NCI-H128 (cell line): ENCODE results near the gene TMEM132D.

Experiments used
- DNase-seq: peaks from one replicate; lab custom pipeline; 2025; ENCODE audit not compliant: unreplicated experiment; lab: John Stamatoyannopoulos, UW

TMEM132D gene

DNA sequence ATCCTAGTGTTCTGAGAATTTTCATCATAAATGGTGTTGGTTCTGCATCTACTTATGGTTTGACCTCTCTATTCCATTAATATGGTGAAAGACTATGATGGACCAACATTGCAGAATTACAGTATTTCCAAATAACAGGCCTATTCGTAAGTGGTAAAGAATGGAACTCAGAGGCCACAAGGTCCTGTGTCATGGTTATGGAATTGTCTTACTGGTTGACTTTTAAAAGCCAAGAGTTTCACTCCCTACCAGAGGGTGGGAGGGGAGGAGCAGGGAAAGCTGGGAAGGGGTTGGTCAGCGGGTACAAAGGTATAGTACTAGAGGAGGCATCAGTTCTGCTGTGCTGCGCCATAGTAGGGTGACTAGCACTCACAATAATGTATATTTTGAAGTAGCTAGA lies 153.4 kb downstream of the TMEM132D start:
- no peak for DNase-seq

DNA sequence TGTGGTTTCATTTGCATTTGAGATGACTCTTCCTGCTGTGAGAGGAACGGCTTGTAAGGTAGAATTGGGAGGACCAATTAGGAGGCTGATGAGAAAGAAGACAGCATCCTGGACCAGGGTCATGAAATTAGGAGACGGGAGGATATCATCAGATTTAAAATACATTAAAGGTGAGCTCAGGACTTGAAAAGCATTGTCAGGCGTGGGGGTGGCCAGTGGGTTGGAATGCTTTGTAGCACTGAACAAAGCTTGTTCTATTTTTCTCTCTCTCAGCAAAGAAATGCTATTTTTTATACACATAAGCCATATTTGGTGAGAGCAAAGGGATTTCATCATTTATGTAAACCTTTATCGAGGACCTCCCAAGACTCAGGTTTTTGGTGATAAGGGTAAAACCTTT lies 157.5 kb downstream of the TMEM132D start:
- DNase-seq: no peak

DNA sequence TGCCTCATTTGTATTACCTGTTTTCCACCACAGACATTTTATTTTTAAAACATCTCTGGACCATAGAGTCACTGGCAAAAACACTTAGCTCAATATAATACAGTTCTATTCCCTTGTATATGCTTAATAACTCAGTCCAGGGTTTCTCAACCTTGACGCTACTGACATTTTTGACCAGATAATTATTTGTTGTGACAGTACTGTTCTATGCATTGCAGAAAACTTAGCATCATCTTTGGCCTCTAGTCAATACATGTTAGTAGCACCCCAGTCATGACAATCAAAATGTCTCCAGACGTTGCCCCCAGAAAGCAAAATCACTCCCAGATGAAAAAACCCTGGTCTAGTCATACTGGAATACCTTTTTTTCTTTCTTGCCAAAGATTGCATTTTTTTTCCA lies 174.7 kb downstream of the TMEM132D start:
- no peak for DNase-seq

DNA sequence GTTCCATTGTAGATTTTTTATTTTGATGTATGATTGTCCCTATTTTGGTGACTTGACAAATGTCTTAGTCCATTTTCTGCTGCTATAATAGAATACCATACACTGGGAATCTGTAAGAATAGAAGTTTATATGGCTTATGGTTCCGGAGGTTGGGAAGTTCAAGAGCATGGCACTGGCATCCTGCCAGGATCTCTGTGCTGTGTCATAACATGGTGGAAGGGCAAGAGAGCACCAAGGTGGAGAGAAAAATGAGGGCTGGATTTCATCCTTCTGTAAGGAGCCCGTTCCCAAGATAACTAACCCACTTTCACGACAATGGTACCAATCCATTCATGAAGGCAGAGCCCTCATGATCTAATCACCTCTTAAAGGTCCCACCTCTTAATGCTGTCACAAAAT lies 176.7 kb downstream of the TMEM132D start:
- no peak for DNase-seq

DNA sequence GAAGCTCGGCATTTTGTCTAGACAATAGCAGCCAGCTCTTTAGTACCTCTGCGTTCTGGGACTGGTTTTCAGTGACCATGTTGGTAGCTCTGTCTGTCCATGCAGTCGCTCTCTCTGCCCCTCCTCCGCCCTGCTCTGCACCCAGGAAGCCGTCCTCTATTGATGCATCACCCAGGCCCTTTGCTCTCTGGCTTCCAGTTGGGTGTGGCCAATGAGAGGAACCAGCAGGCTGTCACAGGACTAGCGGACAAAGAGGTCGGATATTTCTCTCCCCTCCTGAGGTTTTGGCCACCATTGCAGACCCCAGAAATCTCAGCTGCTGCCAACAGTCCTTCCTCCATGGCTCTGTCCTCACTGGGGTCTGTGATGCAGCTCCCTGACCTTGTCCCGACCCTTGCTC lies 180.6 kb downstream of the TMEM132D start:
- no peak for DNase-seq

DNA sequence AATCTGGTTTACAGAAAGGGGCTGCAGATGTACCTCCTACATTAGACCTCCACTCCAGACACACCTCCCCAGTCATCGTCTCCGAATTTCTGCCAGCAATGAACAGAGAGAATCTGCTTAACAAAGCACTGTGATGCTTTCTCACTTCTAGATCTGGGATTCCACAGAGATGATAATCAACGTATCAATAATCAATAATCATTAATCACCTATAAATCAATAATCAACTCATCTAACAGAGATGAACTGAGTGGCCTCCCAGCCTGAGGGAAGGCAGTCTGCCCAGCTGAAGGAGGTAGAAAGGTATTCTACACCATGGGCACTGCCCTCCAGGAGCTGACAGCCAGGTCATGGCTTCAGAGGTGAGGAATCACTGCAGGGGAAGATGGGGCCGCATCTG lies 183.2 kb downstream of the TMEM132D start:
- DNase-seq: no peak

DNA sequence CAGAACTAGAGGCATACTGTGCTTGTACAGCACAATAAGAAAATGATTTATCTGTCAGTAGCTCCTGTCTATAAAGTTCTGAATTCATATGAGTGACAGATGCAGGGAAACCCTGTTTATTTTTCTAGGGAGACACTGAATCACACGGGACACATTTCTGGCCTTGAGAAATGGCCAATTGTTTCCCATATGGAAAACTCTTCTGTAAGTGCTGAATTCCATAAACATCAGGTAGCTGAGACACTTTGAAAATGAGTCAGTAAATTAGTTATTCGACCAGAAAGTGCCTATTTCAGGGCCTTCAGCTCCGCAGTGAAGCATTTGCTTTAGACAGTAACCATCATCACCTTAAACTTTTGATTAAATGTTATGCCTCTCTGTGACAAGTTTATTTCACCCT lies 184.4 kb downstream of the TMEM132D start:
- no peak for DNase-seq

DNA sequence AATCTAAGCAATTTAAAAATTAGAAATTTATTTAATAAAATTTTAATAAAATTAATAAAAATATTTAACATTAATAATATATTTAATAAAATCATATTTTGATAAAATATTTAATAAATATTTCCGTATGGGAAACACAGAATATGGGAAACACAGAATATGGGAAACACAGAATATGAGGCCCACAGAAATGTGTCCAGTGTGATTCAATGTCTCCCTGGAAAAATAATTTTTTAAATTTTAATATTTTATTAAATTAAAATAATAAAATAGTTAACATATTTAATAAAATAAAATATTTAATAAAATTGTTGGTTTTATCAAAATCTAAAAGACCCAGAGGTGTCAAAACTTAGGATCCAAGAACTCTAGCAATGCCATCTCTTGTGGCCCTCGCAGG lies 186.4 kb downstream of the TMEM132D start:
- DNase-seq: no peak

DNA sequence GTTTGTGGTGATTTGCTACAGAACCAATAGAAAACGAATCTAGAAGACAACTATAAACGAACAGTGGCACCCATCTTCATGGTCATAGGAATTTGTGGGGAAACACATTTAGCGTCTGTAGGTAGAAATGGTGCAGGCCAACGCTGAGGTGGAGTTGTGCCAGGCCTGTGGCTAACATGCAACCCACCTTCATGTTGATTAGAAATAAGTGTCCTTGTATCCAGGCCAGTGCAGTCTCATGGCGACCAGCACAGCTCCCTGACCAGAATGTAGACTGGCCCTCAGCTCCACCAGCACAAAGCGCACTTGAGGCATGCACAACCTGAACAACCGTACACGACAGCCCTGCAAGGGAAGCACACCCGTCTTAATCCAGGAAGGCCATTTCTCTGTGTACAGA lies 187.0 kb downstream of the TMEM132D start:
- no peak for DNase-seq

DNA sequence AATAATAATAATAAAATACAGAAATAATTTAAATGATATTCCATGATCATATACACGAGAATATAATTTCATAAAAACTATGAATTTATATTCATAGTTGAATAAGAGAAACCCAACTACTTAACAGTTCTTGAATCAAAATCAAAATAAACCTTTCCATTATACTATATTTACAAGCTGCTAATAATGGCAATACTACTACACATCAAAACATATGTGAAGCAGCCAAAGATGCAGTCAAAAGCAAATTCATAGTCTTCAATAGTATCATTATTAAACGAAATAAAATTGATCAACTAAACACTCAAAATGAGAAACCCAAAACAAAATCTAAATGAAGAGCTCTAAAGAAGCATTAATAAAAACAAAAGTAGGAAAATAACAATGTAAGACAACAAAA lies 197.1 kb downstream of the TMEM132D start:
- DNase-seq: no peak

DNA sequence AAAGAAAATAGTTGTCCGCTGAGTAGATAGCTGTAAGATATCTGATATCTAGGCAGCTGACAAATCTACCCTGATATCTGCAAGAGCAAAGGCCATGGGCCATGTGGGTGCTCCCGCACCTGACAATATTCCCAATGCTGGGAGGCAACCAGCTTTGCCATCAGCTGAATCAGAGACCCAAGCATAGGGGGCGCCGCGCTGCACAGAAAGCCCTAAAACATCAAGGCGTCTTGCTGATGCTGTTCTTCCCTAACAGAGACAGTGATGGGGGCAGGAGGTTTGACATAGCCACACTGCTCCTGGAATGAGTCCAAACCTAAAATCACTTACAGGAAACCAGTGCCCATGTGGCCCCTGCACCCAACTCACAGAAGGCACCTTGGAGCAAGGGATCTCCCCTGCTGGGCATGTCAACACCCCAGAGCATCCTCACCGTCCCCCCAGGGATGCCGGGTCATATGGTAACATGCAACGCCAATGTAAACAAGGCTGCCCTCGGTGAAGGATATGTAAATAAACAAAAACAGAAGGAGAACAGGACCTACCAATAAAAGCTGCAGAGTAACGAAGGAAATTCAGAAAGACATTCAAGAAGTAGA lies 199.5 kb downstream of the TMEM132D start:
- DNase-seq: no peak

DNA sequence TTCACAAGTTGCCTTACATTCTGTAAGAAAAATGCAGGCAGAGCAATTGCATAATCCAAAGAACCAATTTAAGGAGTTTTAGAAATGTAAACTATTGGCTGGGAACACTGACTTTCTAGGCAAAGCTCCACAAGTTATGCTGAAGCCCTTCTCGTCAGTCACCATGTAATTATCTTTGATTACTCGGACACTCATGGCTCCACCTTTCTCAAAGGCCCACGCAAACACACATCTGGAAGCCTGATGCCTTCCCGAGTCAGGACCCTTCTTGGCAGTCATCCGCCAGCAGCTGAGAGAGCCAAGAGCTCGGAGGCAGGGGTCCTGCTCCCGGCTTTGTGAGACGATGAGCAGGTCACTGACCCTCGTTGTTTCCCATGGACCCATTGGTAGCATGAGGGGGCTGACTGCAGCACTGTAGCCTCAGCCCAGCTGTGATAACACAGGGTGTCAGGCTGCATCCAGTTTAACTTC lies 202.2 kb downstream of the TMEM132D start:
- DNase-seq: no peak

DNA sequence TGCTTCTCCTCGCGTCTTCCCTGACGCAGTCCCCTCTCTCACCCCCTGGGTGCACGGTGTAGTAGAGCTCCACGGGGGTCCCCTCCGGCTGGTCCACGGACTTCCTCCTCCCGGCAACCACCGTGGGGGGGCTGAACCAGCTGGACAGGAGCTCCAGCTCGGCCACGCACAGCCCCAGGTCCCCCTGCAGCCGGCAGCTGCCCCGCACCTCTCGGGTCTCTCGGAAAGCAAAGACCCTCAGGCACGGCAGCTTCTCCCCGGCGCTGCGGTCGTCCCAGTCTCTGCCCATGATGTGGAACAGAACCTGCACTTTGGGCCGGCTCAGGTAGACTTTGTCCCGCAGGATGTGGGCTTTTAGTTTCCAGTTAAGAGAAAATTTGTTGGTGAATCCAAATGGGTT lies 203.8 kb downstream of the TMEM132D start:
- no peak for DNase-seq

DNA sequence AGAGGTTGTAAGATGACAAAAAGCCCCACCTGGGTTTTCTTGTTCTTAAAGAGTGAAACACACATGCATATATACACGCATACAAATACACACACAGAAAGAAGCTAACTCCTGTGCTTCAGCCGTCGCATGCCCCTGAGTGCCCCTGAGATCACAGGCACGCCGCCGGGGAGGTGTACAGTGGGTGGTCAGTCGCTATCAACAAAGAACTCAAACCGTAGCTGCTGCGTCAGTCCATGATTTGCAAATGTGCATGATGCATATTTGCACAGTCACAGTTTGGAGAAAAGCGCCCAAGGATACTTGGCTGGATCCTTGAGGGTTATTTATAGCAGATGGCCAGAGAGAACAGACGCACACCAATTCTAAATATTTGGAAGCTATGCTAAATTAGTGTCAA lies 206.9 kb downstream of the TMEM132D start:
- DNase-seq: no peak

DNA sequence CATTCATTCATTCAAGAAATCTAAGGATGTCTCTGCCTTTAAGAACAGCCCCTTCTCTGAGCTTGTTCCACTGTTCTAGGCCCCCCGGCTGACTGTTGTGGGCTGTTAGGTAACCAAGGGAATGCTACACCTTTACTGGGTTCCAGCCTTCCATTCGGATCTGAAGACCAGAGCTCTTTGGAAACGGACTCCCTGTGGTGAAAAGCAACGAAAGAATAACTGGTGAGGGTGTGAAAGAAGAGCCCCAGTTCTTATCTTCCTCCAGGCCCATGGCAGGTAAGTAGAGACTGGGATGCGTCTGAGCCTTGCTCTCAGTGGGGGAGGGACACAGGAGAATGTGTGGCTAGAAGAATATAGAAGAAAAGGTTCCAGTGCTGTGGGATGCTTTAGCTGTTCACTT lies 207.4 kb downstream of the TMEM132D start:
- DNase-seq: no peak

DNA sequence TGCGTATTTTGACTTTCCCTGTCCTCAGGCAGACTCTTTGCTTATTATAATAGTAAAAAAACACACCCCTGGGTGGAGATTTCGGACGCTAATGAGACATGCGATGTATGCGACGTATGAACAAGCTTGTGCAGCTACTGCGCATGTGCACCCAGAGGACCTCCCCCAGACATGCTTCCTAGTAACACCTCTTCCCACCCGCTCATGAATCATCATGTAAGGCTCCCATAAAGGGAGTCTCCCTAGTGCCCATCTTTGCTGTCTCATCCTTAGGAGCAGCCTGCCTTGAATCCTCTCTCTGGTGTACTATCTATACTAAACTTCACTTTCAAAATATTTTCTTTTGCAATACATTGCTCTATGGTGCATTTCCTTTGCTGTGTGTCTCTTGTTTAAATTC lies 210.1 kb downstream of the TMEM132D start:
- DNase-seq: no peak

DNA sequence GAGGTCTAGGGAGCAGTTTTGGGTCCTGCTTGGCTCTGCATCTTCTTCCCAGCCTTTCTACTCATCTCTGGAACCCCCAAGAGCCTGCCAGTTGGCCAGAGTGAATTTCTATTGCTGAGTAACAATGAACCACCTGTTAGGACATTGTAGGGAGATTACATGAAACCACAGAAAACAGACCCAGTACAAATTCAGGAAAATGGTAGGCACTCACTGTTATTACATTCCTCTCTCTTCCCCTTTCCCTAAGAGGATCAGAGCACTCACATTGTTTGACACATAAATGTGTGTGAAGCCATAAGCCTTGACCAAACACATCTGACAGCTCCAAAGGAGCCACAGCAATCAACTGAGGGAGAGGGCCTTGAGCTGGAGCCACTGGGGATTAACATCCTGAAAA lies 216.1 kb downstream of the TMEM132D start:
- no peak for DNase-seq

DNA sequence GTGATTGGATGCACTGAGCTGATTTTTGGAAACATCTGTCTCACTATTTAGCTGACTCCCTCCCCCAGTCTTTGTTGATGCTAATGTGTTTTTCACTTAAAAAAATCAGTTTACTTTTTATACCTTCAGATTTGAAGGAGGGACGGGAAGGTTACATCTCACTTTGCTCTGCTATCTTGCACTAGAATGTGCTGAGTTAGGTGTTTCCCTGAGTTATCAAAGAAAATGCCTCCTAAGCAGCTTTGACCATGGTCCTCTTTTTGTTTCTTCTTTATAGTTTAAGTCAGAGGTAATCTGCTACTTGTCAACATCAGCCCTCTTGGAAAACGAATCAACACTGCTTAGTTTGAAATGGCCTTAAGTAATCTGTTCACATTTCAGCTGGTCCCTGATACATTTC lies 222.0 kb downstream of the TMEM132D start:
- DNase-seq: no peak

DNA sequence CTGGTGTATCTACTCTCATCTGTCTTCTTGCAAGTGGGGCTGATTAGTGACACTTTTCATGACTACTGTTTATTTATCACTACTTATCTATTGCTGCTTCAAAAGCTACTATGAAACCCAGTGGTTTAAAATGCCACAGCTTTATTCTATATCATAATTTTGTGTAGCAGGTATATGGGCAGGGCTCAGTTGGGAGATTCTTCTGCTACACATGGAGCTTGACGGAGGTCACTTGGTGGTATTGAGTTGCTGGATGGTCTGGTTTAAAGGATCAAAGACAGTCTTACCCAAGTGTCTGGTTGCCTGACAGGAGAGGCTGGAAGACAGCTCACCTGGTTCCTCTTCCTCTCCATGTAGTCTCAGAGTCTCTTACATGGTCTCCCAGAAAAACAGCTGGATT lies 222.7 kb downstream of the TMEM132D start:
- DNase-seq: no peak

DNA sequence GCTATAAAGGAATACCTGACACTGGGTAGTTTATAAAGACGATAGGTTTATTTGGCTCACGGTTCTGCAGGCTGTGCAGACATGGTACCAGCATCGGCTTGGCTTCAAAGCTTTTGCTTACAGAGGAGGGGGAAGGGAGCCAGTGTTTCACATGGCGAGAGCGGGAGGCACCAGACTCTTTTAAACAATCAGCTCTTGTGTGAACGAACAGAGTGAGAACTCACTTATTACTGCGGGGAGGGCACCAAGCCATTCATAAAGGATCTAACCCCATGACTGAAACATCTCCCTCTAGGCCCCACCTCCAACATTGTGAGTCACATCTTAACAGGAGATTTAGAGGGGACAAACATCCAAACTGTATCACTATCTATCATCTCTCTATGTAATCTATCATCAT lies 227.4 kb downstream of the TMEM132D start:
- DNase-seq: no peak

DNA sequence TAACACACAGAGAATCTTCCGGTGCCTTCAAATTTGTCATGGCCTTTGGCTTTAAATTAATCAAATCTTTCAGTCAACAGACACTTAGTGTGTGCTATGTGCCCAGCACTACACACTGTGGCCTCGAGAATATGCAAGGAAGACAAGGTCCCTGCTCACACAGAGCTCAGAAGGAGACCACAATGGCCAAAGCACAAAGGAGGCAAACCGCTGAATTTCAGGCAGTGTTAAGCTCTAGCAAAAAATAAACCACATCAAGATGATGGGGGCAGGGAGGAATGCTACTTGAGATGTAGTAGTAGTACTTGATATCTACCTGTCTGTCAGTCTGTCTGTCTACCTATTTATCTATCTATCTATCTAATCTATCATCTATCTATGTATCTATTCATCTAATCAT lies 227.9 kb downstream of the TMEM132D start:
- DNase-seq: no peak

DNA sequence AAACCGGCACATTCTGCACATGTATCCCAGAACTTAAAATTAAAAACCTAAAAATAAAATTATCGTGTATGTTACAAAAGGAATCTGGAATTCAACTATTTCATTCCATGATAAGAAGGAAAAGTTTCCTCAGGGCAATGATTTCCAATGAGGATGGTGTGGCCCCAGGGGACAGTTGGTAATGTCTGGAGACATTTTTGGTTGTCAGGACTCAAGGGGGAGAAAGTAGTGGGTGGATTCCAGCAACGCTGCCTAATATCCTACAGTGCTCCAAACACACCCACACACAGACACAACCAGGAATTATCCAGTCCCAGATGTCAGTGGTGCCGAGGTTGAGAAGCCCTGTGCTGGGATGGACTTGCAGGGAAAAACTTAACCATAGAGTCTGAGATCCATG lies 228.3 kb downstream of the TMEM132D start:
- DNase-seq: no peak

DNA sequence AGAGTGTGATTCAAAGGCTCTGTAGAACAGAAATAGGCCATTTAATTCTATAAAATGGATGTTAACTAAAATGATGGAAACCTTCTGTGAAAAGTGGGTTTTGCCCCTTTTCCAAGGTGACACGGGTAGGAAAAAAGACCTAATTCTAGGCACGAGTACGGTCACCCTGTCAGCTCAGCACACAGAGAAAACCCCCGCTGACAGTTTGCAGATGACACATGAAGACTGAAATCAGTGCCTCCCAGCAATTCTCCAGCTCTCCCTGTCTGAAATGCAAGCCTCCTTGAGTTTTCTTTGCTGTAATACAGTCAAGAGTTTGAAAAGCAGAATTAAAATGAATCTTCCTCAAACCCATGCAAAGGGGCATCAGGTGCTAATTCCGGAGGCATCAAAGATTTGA lies 230.0 kb downstream of the TMEM132D start:
- DNase-seq: no peak

DNA sequence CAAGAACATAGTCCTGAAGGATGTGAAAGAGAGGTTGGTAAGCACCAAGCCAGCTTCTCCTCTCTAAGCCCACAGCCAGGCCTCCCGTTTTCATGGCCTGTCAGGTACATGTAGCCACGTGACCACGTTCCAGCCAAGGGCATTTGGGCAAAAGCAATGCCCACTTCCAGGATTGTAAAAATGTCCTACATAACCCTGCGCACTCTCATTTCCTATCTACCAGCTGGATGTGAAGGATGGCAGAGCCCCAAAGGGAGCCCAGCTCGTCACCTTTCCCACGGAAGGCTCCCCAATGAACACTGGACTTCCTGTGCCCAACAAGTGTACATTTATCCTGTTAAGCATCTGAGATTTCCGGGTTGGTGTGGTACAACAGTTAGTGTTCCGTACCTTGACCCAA lies 231.7 kb downstream of the TMEM132D start:
- DNase-seq: no peak
